Neural cell (in vitro differentiated cells): Measurements from ENCODE around the gene HDAC1. TPM values are rescaled to one million over a fixed set of nuclear protein-coding genes. Genes with fewer than 3 reads are reported as not detected.
A peak's percentile ranks its signal among the peaks of the same experiment; 100 is the strongest.

Experiments used
- H2AFZ ChIP-seq: fragments of 200-600, 300-800 bp; sonication (generic), shearing (Covaris generic); 2 replicates; pipeline ENCODE4 v1.6.0; 2014; ENCODE audit warnings: low read depth, mild to moderate bottlenecking, antibody characterized with exemption, low read length, moderate library complexity
- H3F3A ChIP-seq: fragments of 200-600 bp; shearing (Covaris generic); 2 replicates; pipeline ENCODE4 v1.6.1; 2016; ENCODE audit warnings: mild to moderate bottlenecking, moderate library complexity, mixed read lengths, antibody characterized with exemption, low read length; ENCODE audit not compliant: insufficient read depth, poor library complexity, severe bottlenecking
- H3K27ac ChIP-seq: fragments of 200-600, 300-800 bp; sonication (generic), shearing (Covaris generic); 2 replicates; pipeline ENCODE4 v1.5.1; 2014; ENCODE audit warnings: mild to moderate bottlenecking, low read length, moderate library complexity
- H3K27me3 ChIP-seq: fragments of 300-800, 200-600 bp; sonication (generic), shearing (Covaris generic); 2 replicates; pipeline ENCODE4 v1.6.0; 2014; ENCODE audit warnings: mild to moderate bottlenecking, low read depth, low read length, moderate library complexity; ENCODE audit not compliant: insufficient read depth
- H3K36me3 ChIP-seq: fragments of 300-800, 200-600 bp; sonication (generic), shearing (Covaris generic); 2 replicates; pipeline ENCODE4 v1.5.1; 2014; ENCODE audit warnings: mild to moderate bottlenecking, antibody characterized with exemption, low read length, moderate library complexity; ENCODE audit not compliant: insufficient read depth
- H3K4me2 ChIP-seq: fragments of 300-800, 200-600 bp; sonication (generic), shearing (Covaris generic); 2 replicates; pipeline ENCODE4 v1.6.0; 2014; ENCODE audit warnings: mild to moderate bottlenecking, low read length
- H3K4me3 ChIP-seq: fragments of 300-800, 200-600 bp; sonication (generic), shearing (Covaris generic); 2 replicates; pipeline ENCODE4 v1.5.1; 2014; ENCODE audit warnings: mild to moderate bottlenecking, low read length, moderate library complexity
- H3K79me2 ChIP-seq: fragments of 200-600 bp; shearing (Covaris generic); replicated peaks from 2 replicates; pipeline ENCODE4 v1.6.0; 2014; ENCODE audit warnings: mild to moderate bottlenecking, low read length, moderate library complexity; ENCODE audit not compliant: insufficient read depth
- H3K9ac ChIP-seq: fragments of 300-800, 200-600 bp; sonication (generic), shearing (Covaris generic); 2 replicates; pipeline ENCODE4 v1.6.1; 2016; ENCODE audit warnings: mild to moderate bottlenecking, low read length, mixed read lengths
- H3K9me2 ChIP-seq: fragments of 200-600 bp; shearing (Covaris generic); 2 replicates; pipeline ENCODE4 v1.6.1; 2016; ENCODE audit warnings: mild to moderate bottlenecking, low read length, mixed read lengths; ENCODE audit not compliant: insufficient read depth
- H3K9me3 ChIP-seq: fragments of 200-600, 300-800 bp; sonication (generic), shearing (Covaris generic); 2 replicates; pipeline ENCODE4 v1.6.1; 2016; ENCODE audit warnings: mild to moderate bottlenecking, mixed run types, low read length, moderate library complexity, mixed read lengths
- H4K20me1 ChIP-seq: fragments of 200-600 bp; shearing (Covaris generic); 2 replicates; pipeline ENCODE4 v1.6.1; 2016; ENCODE audit warnings: mild to moderate bottlenecking, mixed run types; ENCODE audit not compliant: insufficient read depth
- EP300 ChIP-seq: fragments of 450-650 bp; conservative IDR thresholded peaks from 2 replicates; pipeline ENCODE4 v1.6.1; 2014; ENCODE audit warnings: antibody characterized with exemption, mild to moderate bottlenecking, moderate library complexity; ENCODE audit not compliant: poor library complexity, severe bottlenecking
- MXI1 ChIP-seq: fragments of 450-650 bp; conservative IDR thresholded peaks from 2 replicates; pipeline ENCODE4 v1.6.1; 2014; ENCODE audit warnings: antibody characterized with exemption, mild to moderate bottlenecking; ENCODE audit not compliant: poor library complexity, severe bottlenecking
- RAD21 ChIP-seq: fragments of 450-650 bp; conservative IDR thresholded peaks from 2 replicates; pipeline ENCODE4 v1.6.1; 2014; ENCODE audit warnings: antibody characterized with exemption, mild to moderate bottlenecking, moderate library complexity
- polyA plus RNA-seq: library from polyadenylated mRNA; depleted of rRNA; stranded (reverse); fragments of >200 nt; gene quantifications from 2 replicates; pipeline ENCODE4 v1.2.3, GENCODE V29; 2014
- TF ChIP-seq, protein P1 (sequence below): IDR thresholded peaks from 2 replicates; pipeline ENCODE4 v1.6.1; 2012; ENCODE audit warnings: borderline replicate concordance
- TF ChIP-seq, protein P2 (sequence below): fragments of 450-650 bp; IDR thresholded peaks from 2 replicates; pipeline ENCODE4 v1.5.1; 2014; ENCODE audit warnings: antibody characterized with exemption, mild to moderate bottlenecking, moderate library complexity; ENCODE audit not compliant: poor library complexity, severe bottlenecking

Gene HDAC1
- polyA plus RNA-seq, 1 donor from 2014 or later, result 60.8 TPM

GRCh38 chr1:32247983-32248889 lies 43.6 kb upstream of the HDAC1 start:
- TF ChIP-seq, protein P1, sequence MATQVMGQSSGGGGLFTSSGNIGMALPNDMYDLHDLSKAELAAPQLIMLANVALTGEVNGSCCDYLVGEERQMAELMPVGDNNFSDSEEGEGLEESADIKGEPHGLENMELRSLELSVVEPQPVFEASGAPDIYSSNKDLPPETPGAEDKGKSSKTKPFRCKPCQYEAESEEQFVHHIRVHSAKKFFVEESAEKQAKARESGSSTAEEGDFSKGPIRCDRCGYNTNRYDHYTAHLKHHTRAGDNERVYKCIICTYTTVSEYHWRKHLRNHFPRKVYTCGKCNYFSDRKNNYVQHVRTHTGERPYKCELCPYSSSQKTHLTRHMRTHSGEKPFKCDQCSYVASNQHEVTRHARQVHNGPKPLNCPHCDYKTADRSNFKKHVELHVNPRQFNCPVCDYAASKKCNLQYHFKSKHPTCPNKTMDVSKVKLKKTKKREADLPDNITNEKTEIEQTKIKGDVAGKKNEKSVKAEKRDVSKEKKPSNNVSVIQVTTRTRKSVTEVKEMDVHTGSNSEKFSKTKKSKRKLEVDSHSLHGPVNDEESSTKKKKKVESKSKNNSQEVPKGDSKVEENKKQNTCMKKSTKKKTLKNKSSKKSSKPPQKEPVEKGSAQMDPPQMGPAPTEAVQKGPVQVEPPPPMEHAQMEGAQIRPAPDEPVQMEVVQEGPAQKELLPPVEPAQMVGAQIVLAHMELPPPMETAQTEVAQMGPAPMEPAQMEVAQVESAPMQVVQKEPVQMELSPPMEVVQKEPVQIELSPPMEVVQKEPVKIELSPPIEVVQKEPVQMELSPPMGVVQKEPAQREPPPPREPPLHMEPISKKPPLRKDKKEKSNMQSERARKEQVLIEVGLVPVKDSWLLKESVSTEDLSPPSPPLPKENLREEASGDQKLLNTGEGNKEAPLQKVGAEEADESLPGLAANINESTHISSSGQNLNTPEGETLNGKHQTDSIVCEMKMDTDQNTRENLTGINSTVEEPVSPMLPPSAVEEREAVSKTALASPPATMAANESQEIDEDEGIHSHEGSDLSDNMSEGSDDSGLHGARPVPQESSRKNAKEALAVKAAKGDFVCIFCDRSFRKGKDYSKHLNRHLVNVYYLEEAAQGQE, result no peak
- TF ChIP-seq, protein P2, sequence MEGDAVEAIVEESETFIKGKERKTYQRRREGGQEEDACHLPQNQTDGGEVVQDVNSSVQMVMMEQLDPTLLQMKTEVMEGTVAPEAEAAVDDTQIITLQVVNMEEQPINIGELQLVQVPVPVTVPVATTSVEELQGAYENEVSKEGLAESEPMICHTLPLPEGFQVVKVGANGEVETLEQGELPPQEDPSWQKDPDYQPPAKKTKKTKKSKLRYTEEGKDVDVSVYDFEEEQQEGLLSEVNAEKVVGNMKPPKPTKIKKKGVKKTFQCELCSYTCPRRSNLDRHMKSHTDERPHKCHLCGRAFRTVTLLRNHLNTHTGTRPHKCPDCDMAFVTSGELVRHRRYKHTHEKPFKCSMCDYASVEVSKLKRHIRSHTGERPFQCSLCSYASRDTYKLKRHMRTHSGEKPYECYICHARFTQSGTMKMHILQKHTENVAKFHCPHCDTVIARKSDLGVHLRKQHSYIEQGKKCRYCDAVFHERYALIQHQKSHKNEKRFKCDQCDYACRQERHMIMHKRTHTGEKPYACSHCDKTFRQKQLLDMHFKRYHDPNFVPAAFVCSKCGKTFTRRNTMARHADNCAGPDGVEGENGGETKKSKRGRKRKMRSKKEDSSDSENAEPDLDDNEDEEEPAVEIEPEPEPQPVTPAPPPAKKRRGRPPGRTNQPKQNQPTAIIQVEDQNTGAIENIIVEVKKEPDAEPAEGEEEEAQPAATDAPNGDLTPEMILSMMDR, result peak; percentile 42
- no peaks in the 10 kb centered on the region for H3K27me3 ChIP-seq
- no peak overlapping the region for H3K27ac ChIP-seq
- H2AFZ ChIP-seq, result no peak overlapping the region
- no peaks in the 10 kb centered on the region for H3K79me2 ChIP-seq
- no peak overlapping the region for H3K4me2 ChIP-seq
- no peaks in the 10 kb centered on the region for H3F3A ChIP-seq
- H3K9me3 ChIP-seq, result no peaks in the 10 kb centered on the region
- no peak overlapping the region for H3K9ac ChIP-seq
- H3K4me3 ChIP-seq, result no peak overlapping the region
- no peaks in the 10 kb centered on the region for H3K36me3 ChIP-seq
- H3K9me2 ChIP-seq, result no peaks in the 10 kb centered on the region
- H4K20me1 ChIP-seq, result no peaks in the 10 kb centered on the region

DNA sequence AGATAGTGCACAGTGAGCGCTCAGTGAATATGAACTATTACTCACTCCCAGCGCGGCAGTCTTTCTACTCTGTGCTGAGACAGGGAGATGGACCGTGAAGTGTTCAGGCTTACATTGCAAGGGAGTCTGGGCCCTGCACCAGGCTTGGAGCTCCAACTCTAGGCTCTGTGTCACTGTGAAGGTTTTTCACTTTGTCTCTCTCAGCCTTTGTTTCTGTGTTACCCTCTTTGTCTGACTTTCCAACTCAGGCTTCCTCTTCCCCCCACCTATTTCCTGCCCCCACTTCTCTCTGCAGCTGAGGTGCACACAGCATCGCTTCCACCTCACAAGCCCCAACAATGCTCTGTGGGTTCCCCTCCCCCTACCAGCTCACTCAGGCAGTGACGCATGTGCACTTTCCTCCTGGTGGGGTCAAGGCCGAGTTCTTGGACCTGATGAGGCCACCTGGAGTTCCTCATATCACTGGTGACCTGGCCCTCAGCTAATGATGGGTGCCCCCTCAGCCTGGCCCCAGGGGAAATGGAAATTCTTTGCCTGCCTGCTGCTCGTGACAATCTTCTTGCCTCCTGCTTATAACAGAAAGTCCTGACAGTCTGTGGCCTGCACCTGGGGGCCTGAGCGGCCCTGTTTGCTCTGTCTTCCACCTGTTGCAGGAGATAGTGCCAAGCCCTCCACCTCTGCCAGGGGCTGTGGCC lies 41.9 kb upstream of the HDAC1 start:
- Histone ChIP-seq H3K9me3 (no peaks in the 10 kb centered on the region), H3K9me2 (no peaks in the 10 kb centered on the region), H3K36me3 (no peaks in the 10 kb centered on the region), H3K9ac (no peak overlapping the region), H3K79me2 (no peaks in the 10 kb centered on the region), H4K20me1 (no peaks in the 10 kb centered on the region), H3K4me2 (no peak overlapping the region), H3K4me3 (no peak overlapping the region), H3K27me3 (no peaks in the 10 kb centered on the region), H3K27ac (no peak overlapping the region), H2AFZ (no peak overlapping the region), H3F3A (no peaks in the 10 kb centered on the region)
- TF ChIP-seq RAD21, result no peak
- no peak for TF ChIP-seq EP300
- TF ChIP-seq, protein P1, result no peak
- TF ChIP-seq MXI1, result no peak
